Heart right ventricle (tissue), 16 donors: ENCODE measurements around the gene ANKRD28. TPM values are rescaled to one million over a fixed set of nuclear protein-coding genes. Genes with fewer than 3 reads are reported as not detected.

Source experiments
- ATAC-seq, 8 donors: fragments of 200-7000 bp; cut with Tn5 transposase; one replicate each; pipeline ENCODE4 v1.9.1; 2020; ENCODE audit warnings: mild to moderate bottlenecking in 8 of 8, moderate library complexity in 8 of 8, moderate number of reproducible peaks in 1 of 8
- DNase-seq, 2 donors: peaks; one replicate each; pipeline ENCODE4 v3.0.0-alpha.2; 2020
- H3K27ac ChIP-seq, 10 donors: fragments of 200-600 bp; sonication (generic) in 2 of 10; one replicate each; pipeline versions ENCODE4 v1.5.0 to v1.8.0; 2020 to 2022; ENCODE audit warnings: mild to moderate bottlenecking in 3 of 10
- H3K27me3 ChIP-seq, 7 donors: fragments of 200-600 bp; one replicate each; pipeline ENCODE4 v1.8.0; 2021 to 2022; ENCODE audit warnings: mild to moderate bottlenecking in 2 of 7
- H3K36me3 ChIP-seq, 9 donors: fragments of 200-600 bp; sonication (generic) in 1 of 9; one replicate each; pipeline versions ENCODE4 v1.5.0 to v1.8.0; 2020 to 2022; ENCODE audit warnings: mild to moderate bottlenecking in 2 of 9
- H3K4me1 ChIP-seq, 9 donors: fragments of 200-600 bp; sonication (generic) in 1 of 9; one replicate each; pipeline versions ENCODE4 v1.5.0 to v1.8.0; 2020 to 2022; ENCODE audit warnings: mild to moderate bottlenecking in 4 of 9
- H3K4me3 ChIP-seq, 10 donors: fragments of 200-600 bp; sonication (generic) in 2 of 10; one replicate each; pipeline versions ENCODE4 v1.5.0 to v1.8.0; 2020 to 2022; ENCODE audit warnings: mild to moderate bottlenecking in 7 of 10, moderate library complexity in 2 of 10
- H3K9me3 ChIP-seq, 11 donors: fragments of 200-600 bp in 10 of 11; sonication (generic) in 2 of 11; one replicate each; pipeline versions ENCODE4 v1.5.0 to v1.8.0; 2013 to 2022; ENCODE audit warnings: mild to moderate bottlenecking in 2 of 11, control low read depth in 1 of 11, moderate library complexity in 1 of 11
- CTCF ChIP-seq, 9 donors: fragments of 200-600 bp; sonication (generic) in 2 of 9; IDR thresholded peaks; one replicate each; pipeline versions ENCODE4 v1.5.0 to v1.8.0; 2021 to 2022; ENCODE audit warnings: antibody characterized with exemption in 9 of 9, mild to moderate bottlenecking in 5 of 9, moderate library complexity in 1 of 9
- WGBS, 2 donors: extraction: QIAGEN DNeasy Blood & Tissue Kit; methylation state at CpG; one replicate each; pipeline ENCODE4 v1.1.7; 2013; ENCODE audit warnings: inconsistent platforms in 1 of 2; 5-methylcytosine and 5-hydroxymethylcytosine counted together
- intact Hi-C, 10 donors: fragments of 100-400 bp; cut with DNase I; formaldehyde crosslinking; loops; one replicate each; pipeline versions ENCODE4 v1.11.1 to v1.14.2; 2022
- polyA plus RNA-seq, 2 donors: library from polyadenylated mRNA; stranded (reverse); fragments of 200-250 nt; gene quantifications; one replicate each; pipeline ENCODE4 v1.2.3, GENCODE V29; 2013
- total RNA-seq, 10 donors: library from RNA; stranded (reverse); fragmentation: NEBNext Ultra II Directional in 3 of 10; extraction: Animal tissue kit (Norgen Biotek cat#: 25700) in 3 of 10; gene quantifications; one replicate each; pipeline versions ENCODE4 v1.2.1 to v1.2.4, GENCODE V29; 2021 to 2023
- donor health status: Arrhythmogenic right ventricular cardiomyopathy.
- donor health status: ischemic (EF 13 %, LVEDD 7.1; RV severe dilation, severe dysfunction).
- donor health status: healthy with polysubstance abuse.
- donor health status: DM: no; HTN: yes; CAD: no.
- donor health status: DM: no; HTN: no; CAD: no.
- donor health status: ischemic (EF 25% LVEDD 6.9; RV normal size, moderate dysfunction).
- donor health status: ischemic (EF 25% LVEDD 5.7; RV mildly dilated, moderate dysfunction).
- donor health status: healthy.
- donor health status: DM: yes; HTN: yes; CAD: no.
- donor health status: Ischemic cardiomyopathy.
- donor health status: ischemic (EF 35%, LVEDD 5.7; RV mildly dilated, moderate dysfunction).
- donor health status: nonischemic (EF 11% LVEDD 7.7; RV severe dilation, severe dysfunction).
- donor health status: DM: yes; HTN: yes; CAD: no.
- donor health status: PGD.
- donor health status: ischemic (EF 29% LVEDD 5.4; RV normal size, mild dysfunction).
- donor health status: nonischemic (EF 23%, LVEDD 6.1; RV moderate dilation, normal function).

The ANKRD28 gene
- total and polyA plus RNA-seq, 12 donors, result 5.9 to 30.8 (median 27.1) TPM

- ATAC-seq, result peak; percentile 75 to 92 (median 86)
- WGBS, 2 donors, result 54 to 67% methylated on average over 13 of the region's 13 CpGs
- Histone ChIP-seq H3K27me3 (no peaks in the 10 kb centered on the region), H3K36me3 (peaks cover 0 to 25% (median 0%) of the 10 kb centered on the region in 9 donors), H3K4me1 (peaks cover 6 to 35% (median 25%) of the 10 kb centered on the region in 9 donors), H3K9me3 (no peaks in the 10 kb centered on the region), H3K4me3 (peak overlapping the region in 1 of 10 donors; percentile 0), H3K27ac (peak overlapping the region in 9 of 10 donors; percentile 29 to 89 (median 75))
- intact Hi-C loops, result loop anchor here in 1 of 10 donors (10.0 kb wide), 1 partner anchor 158 kb away; no protein-coding TSS in a partner anchor
- no peak for TF ChIP-seq CTCF (IDR thresholded peaks at IDR 0.05)
- DNase-seq, result peak; percentile 53 to 75
Observed at GRCh38 chr3:15646851-15647511, 150.8 kb downstream of the ANKRD28 start.

- intact Hi-C loops, result loop anchor here in 1 of 10 donors (10.0 kb wide), 1 partner anchor 159 kb away; no protein-coding TSS in a partner anchor
Observed at GRCh38 chr3:15645740-15646501, 151.9 kb downstream of the ANKRD28 start.

GRCh38 chr3:15645246-15645645 is 152.5 kb downstream of the ANKRD28 start:
- Histone ChIP-seq H3K4me1 (peaks cover 6 to 35% (median 25%) of the 10 kb centered on the region in 9 donors), H3K27me3 (no peaks in the 10 kb centered on the region), H3K9me3 (no peaks in the 10 kb centered on the region), H3K27ac (peak overlapping the region in 1 of 10 donors; percentile 89), H3K36me3 (peaks cover 0 to 29% (median 0%) of the 10 kb centered on the region in 9 donors), H3K4me3 (no peak overlapping the region)
- DNase-seq, result no peak
- no peak for TF ChIP-seq CTCF (IDR thresholded peaks at IDR 0.05)
- WGBS, 2 donors, result 93 to 94% methylated on average over 6 of the region's 6 CpGs
- intact Hi-C loops, result loop anchor here in 1 of 10 donors (10.0 kb wide), 1 partner anchor 160 kb away; no protein-coding TSS in a partner anchor
- ATAC-seq, result no peak

More at GRCh38 chr3:15645740-15646501, 151.9 kb downstream of the ANKRD28 start:
- no peak overlapping the region for H3K4me3 ChIP-seq
- ATAC-seq (no peak), DNase-seq (no peak)
- peak overlapping the region in 6 of 10 donors; percentile 54 to 89 (median 81) for H3K27ac ChIP-seq
- H3K9me3 ChIP-seq, result no peaks in the 10 kb centered on the region
- H3K27me3 ChIP-seq, result no peaks in the 10 kb centered on the region
- 82 to 88% methylated on average over 18 of the region's 18 CpGs for WGBS, 2 donors
- H3K4me1 ChIP-seq, result peaks cover 6 to 35% (median 25%) of the 10 kb centered on the region in 9 donors
- TF ChIP-seq CTCF (IDR thresholded peaks at IDR 0.05), result no peak
- H3K36me3 ChIP-seq, result peaks cover 0 to 29% (median 0%) of the 10 kb centered on the region in 9 donors

GRCh38 chr3:15638891-15639262 is 158.9 kb downstream of the ANKRD28 start:
- WGBS, 2 donors, result 97 to 100% methylated on average over 1 of the region's 1 CpG
- peaks cover 0 to 43% (median 32%) of the 10 kb centered on the region in 9 donors for H3K4me1 ChIP-seq
- no peak for TF ChIP-seq CTCF (IDR thresholded peaks at IDR 0.05)
- intact Hi-C loops, result loop anchor here in 4 of 10 donors (10.0 kb wide), 5 partner anchors 46 to 616 kb away; partner anchors contain the start of gene GALNT15 (in 1 of the 4)
- DNase-seq (no peak), ATAC-seq (no peak)
- no peaks in the 10 kb centered on the region for H3K27me3 ChIP-seq
- H3K27ac ChIP-seq, result no peak overlapping the region
- H3K36me3 ChIP-seq, result peaks cover 0 to 18% (median 0%) of the 10 kb centered on the region in 9 donors
- H3K4me3 ChIP-seq, result no peak overlapping the region
- no peaks in the 10 kb centered on the region for H3K9me3 ChIP-seq
